Neural crest cell (in vitro differentiated cells): ENCODE data around the gene DEPP1. TPM values are rescaled to one million over a fixed set of nuclear protein-coding genes. Genes with fewer than 3 reads are reported as not detected.
A peak's percentile ranks its signal among the peaks of the same experiment; 100 is the strongest.

Experiments
- DNase-seq: peaks from one replicate; pipeline ENCODE4 v3.0.0; 2021; ENCODE audit warnings: low read depth, mixed read lengths, low spot score
- H3K27ac Mint-ChIP-seq: one replicate; pipeline ENCODE4 v1.8.0; 2021; ENCODE audit warnings: mild to moderate bottlenecking, mixed read lengths; ENCODE audit not compliant: unreplicated experiment
- H3K27me3 Mint-ChIP-seq: 2 replicates; pipeline ENCODE4 v1.8.0; 2021; ENCODE audit warnings: low read depth, mild to moderate bottlenecking, mixed read lengths
- H3K36me3 Mint-ChIP-seq: 2 replicates; pipeline ENCODE4 v1.8.0; 2021; ENCODE audit warnings: low read depth, mild to moderate bottlenecking, mixed read lengths
- H3K4me1 Mint-ChIP-seq: 2 replicates; pipeline ENCODE4 v1.8.0; 2021; ENCODE audit warnings: mixed read lengths
- H3K4me3 Mint-ChIP-seq: one replicate; pipeline ENCODE4 v1.8.0; 2021; ENCODE audit warnings: mild to moderate bottlenecking, mixed read lengths
- H3K9me3 Mint-ChIP-seq: 2 replicates; pipeline ENCODE4 v1.8.0; 2021; ENCODE audit warnings: mixed read lengths
- CTCF ChIP-seq: fragments of 200-600 bp; sonication (generic); conservative IDR thresholded peaks from 2 replicates; pipeline ENCODE4 v1.5.0; 2021; ENCODE audit warnings: antibody characterized with exemption, mild to moderate bottlenecking
- total RNA-seq: library from RNA; stranded (reverse); gene quantifications from 2 replicates; pipeline ENCODE4 v1.2.1, GENCODE V29; 2021

The DEPP1 gene
- total RNA-seq, 1 donor from 2014 or later: 1.1 TPM

GRCh38 chr10:44973323-44974081 is 5.1 kb downstream of the DEPP1 start:
- H3K27me3 Mint-ChIP-seq: no peaks in the 10 kb centered on the region
- no peaks in the 10 kb centered on the region for H3K9me3 Mint-ChIP-seq
- H3K4me3 Mint-ChIP-seq: peak overlapping the region; percentile 19
- peaks cover 5% of the 10 kb centered on the region for H3K36me3 Mint-ChIP-seq
- H3K4me1 Mint-ChIP-seq: peaks cover 37% of the 10 kb centered on the region
- no peak for TF ChIP-seq CTCF
- no peak overlapping the region for H3K27ac Mint-ChIP-seq
- no peak for DNase-seq

- peaks cover 37% of the 10 kb centered on the region for H3K4me1 Mint-ChIP-seq
- TF ChIP-seq CTCF: no peak
- no peak overlapping the region for H3K27ac Mint-ChIP-seq
- H3K27me3 Mint-ChIP-seq: no peaks in the 10 kb centered on the region
- H3K36me3 Mint-ChIP-seq: peaks cover 5% of the 10 kb centered on the region
- DNase-seq: no peak
- H3K9me3 Mint-ChIP-seq: no peaks in the 10 kb centered on the region
- no peak overlapping the region for H3K4me3 Mint-ChIP-seq
Measured at GRCh38 chr10:44972874-44973306, 5.7 kb downstream of the DEPP1 start.

- Mint-ChIP-seq H3K27me3 (no peaks in the 10 kb centered on the region), H3K4me3 (no peak overlapping the region), H3K9me3 (no peaks in the 10 kb centered on the region), H3K27ac (peak overlapping the region; percentile 35), H3K36me3 (peaks cover 5% of the 10 kb centered on the region), H3K4me1 (peaks cover 43% of the 10 kb centered on the region)
- DNase-seq: no peak
- TF ChIP-seq CTCF: no peak
Measured at GRCh38 chr10:44971935-44972757, 6.5 kb downstream of the DEPP1 start.

- TF ChIP-seq CTCF: no peak
- DNase-seq: no peak
- no peak overlapping the region for H3K27ac Mint-ChIP-seq
- H3K27me3 Mint-ChIP-seq: no peaks in the 10 kb centered on the region
- no peak overlapping the region for H3K4me3 Mint-ChIP-seq
- H3K36me3 Mint-ChIP-seq: peaks cover 5% of the 10 kb centered on the region
- H3K4me1 Mint-ChIP-seq: peaks cover 44% of the 10 kb centered on the region
- H3K9me3 Mint-ChIP-seq: no peaks in the 10 kb centered on the region
Measured at GRCh38 chr10:44971434-44971833, 7.2 kb downstream of the DEPP1 start.

- Mint-ChIP-seq H3K9me3 (no peaks in the 10 kb centered on the region), H3K4me1 (peaks cover 46% of the 10 kb centered on the region), H3K27ac (peak overlapping the region; percentile 43), H3K27me3 (no peaks in the 10 kb centered on the region), H3K36me3 (peaks cover 5% of the 10 kb centered on the region), H3K4me3 (peak overlapping the region; percentile 73)
- no peak for TF ChIP-seq CTCF
- no peak for DNase-seq
Measured at GRCh38 chr10:44970812-44971395, 7.7 kb downstream of the DEPP1 start.
